GM12873 (cell line): ENCODE data around the gene MYLK2.

Source experiments
- TF ChIP-seq, protein P1 (sequence below): IDR thresholded peaks from 2 replicates; pipeline ENCODE4 v1.5.1; 2012; ENCODE audit warnings: low read depth, mild to moderate bottlenecking, moderate library complexity, low read length, control low read depth; ENCODE audit not compliant: insufficient read depth; ENCODE audit errors: missing control alignments

The MYLK2 gene

DNA sequence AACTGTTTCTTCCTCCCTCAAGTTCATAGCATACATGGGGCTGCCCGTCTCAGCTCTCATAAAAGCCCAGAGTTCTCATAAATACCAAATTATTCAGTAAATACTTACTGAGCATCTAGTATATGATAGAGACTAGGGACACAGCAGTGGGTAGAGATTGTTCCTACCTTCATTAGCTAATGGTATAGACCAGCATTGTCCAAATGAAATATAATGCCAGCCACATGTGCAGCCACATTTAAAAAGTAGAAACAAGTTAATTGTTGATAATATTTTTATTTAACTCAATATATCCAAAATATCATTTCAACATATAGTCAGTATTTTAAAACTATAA lies 52.4 kb downstream of the MYLK2 start:
- TF ChIP-seq, protein P1, sequence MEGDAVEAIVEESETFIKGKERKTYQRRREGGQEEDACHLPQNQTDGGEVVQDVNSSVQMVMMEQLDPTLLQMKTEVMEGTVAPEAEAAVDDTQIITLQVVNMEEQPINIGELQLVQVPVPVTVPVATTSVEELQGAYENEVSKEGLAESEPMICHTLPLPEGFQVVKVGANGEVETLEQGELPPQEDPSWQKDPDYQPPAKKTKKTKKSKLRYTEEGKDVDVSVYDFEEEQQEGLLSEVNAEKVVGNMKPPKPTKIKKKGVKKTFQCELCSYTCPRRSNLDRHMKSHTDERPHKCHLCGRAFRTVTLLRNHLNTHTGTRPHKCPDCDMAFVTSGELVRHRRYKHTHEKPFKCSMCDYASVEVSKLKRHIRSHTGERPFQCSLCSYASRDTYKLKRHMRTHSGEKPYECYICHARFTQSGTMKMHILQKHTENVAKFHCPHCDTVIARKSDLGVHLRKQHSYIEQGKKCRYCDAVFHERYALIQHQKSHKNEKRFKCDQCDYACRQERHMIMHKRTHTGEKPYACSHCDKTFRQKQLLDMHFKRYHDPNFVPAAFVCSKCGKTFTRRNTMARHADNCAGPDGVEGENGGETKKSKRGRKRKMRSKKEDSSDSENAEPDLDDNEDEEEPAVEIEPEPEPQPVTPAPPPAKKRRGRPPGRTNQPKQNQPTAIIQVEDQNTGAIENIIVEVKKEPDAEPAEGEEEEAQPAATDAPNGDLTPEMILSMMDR: no peak

- TF ChIP-seq, protein P1: no peak
Observed at GRCh38 chr20:31872406-31872805, 53.2 kb downstream of the MYLK2 start.

DNA sequence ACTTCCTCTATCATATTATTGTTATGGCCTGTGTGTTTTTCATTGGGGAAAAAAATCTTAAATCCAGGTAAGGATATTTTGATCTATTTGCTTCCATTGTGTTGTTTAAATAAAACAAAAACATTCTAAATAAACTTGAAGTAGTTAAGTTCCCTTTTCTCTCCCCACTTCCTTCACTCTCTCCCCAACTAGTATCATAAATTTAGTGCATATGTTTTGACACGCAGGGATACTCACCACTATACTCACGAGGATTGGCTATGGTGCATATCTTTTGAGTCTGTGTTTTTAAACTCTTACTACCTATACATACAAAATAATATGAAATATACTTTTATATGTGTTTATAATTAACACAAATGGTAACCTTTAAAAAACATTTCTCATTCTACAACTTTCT lies 56.5 kb downstream of the MYLK2 start:
- TF ChIP-seq, protein P1: no peak

DNA sequence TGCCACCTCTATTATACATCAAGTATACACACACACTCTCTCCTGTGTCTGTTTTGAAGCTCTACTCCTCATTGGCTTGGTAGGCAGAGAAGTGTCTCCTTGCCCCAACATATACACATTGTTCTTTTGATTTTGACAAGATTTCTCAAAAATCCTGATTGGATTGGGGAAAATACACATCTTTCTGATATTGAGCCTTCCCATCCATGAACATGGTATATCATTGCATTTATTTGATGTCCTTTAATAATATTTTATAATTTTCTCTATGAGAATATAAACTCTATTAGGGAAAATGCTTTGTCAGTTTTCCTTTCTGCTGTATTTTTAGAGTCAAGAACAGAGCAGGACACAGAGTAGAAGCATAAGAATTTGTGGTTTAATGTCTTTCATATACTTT lies 58.5 kb downstream of the MYLK2 start:
- TF ChIP-seq, protein P1: no peak

DNA sequence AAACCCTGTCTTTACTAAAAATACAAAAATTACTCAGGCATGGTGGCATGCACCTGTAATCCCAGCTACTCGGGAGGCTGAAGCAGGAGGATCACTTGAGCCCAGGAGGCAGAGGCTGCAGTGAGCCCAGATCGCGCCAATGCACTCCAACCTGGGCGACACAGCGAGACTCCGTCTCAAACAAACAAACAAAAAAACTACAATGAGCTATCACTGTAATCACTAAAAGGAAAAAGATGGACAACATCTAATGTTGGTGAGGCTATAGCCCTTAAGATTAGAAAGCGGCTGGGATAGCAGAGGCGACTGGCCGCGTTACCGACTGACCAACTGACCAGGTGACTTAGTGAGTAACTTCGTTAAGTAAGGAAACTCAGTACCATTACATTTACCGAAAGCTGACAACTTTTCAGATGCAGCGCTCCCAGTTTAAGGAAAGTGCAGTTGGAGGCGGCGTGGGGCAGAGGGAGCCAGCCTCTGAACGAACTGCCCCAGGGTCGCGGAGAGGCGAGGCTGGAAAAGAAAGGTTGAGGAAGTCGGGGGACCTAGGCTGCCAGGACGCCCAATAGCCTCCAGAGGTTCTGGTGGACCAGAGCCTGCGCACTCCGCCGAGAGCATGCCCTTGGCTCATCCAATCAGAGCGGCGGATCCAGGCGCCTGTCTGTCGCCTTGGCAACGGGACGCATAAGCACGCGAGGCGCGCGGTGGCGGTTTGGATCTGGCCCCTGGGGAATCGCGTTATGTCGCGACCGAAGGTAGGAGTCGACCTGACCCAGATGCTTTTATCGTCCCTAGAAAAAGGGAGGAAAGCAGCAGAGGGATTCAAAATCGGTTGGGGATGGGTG lies 60.2 kb downstream of the MYLK2 start:
- TF ChIP-seq, protein P1: no peak

GRCh38 chr20:31881945-31882344 lies 62.8 kb downstream of the MYLK2 start:
- TF ChIP-seq, protein P1: no peak

- TF ChIP-seq, protein P1: no peak
Observed at GRCh38 chr20:31883829-31884228, 64.7 kb downstream of the MYLK2 start.
